Testis (tissue), 3 donors: Measurements from ENCODE around the gene ZBTB43. TPM values are rescaled to one million over a fixed set of nuclear protein-coding genes. Genes with fewer than 3 reads are reported as not detected.
A peak's percentile ranks its signal among the peaks of the same experiment; 100 is the strongest.

Experiments
- DNase-seq: peaks from one replicate; pipeline ENCODE4 v3.0.0-alpha.2; 2019
- H3K27ac ChIP-seq, 2 donors: fragments of 200-600 bp; sonication (generic); one replicate each; pipeline ENCODE4 v1.5.1; 2019
- H3K27me3 ChIP-seq: fragments of 200-600 bp; sonication (generic); one replicate; pipeline ENCODE4 v1.5.1; 2019
- H3K36me3 ChIP-seq: fragments of 200-600 bp; sonication (generic); one replicate; pipeline ENCODE4 v1.5.1; 2017; ENCODE audit warnings: low read depth; ENCODE audit errors: missing control alignments
- H3K4me1 ChIP-seq: fragments of 200-600 bp; sonication (generic); one replicate; pipeline ENCODE4 v1.5.1; 2019
- H3K4me3 ChIP-seq, 2 donors: fragments of 200-600 bp; sonication (generic); one replicate each; pipeline ENCODE4 v1.5.1; 2017 to 2019
- H3K9me3 ChIP-seq: fragments of 200-600 bp; sonication (generic); one replicate; pipeline ENCODE4 v1.5.1; 2017
- CTCF ChIP-seq, 3 experiments: fragments of 450-650 bp in 2 of 3; fragments of 200-600 bp in 1 of 3; sonication (generic) in 1 of 3; IDR thresholded peaks; one replicate each; pipeline ENCODE4 v1.5.1; 2016 to 2019; ENCODE audit warnings: antibody characterized with exemption in 3 of 3, mild to moderate bottlenecking in 2 of 3, moderate library complexity in 1 of 3
- POLR2A ChIP-seq: fragments of 450-650 bp; IDR thresholded peaks from one replicate; pipeline ENCODE4 v1.6.1; 2017; ENCODE audit warnings: antibody characterized with exemption, mild to moderate bottlenecking, moderate library complexity
- WGBS, 2 donors: methylation state at CpG; one replicate each; pipeline ENCODE4 v1.1.5; 2018; 5-methylcytosine and 5-hydroxymethylcytosine counted together
- intact Hi-C: fragments of 100-400 bp; cut with DNase I; formaldehyde crosslinking; loops from one replicate; pipeline ENCODE4 v1.15.1; 2023; ENCODE audit warnings: low total_unique reads
- polyA plus RNA-seq: library from polyadenylated mRNA; stranded (reverse); fragments of 350-450 nt; fragmentation: Illumina TruSeq; extraction: RNeasy Lipid Tissue Mini Kit (QIAGEN cat#74804); gene quantifications from one replicate; pipeline ENCODE4 v1.2.3, GENCODE V29; 2014; ENCODE audit warnings: low read depth, low replicate concordance; ENCODE audit not compliant: insufficient read depth
- total RNA-seq, 2 donors: library from RNA; depleted of rRNA; stranded (reverse); fragments of >200 nt; gene quantifications; one replicate each; pipeline ENCODE4 v1.2.3, GENCODE V29; 2016

The ZBTB43 gene
- total and polyA plus RNA-seq, 3 donors from 2014 or later, result 32.7 to 40.6 (median 40.3) TPM

GRCh38 chr9:126758916-126759585 lies 45.8 kb upstream of the ZBTB43 start:
- intact Hi-C loops, result no loop called here
- H3K9me3 ChIP-seq, result no peaks in the 10 kb centered on the region

GRCh38 chr9:126761274-126761673 lies 43.6 kb upstream of the ZBTB43 start:
- no peaks in the 10 kb centered on the region for H3K4me1 ChIP-seq
- H3K4me3 ChIP-seq, result no peak overlapping the region
- H3K9me3 ChIP-seq, result no peaks in the 10 kb centered on the region
- DNase-seq, result no peak
- H3K27me3 ChIP-seq, result no peaks in the 10 kb centered on the region
- 59 to 62% methylated on average over 8 of the region's 8 CpGs for WGBS, 2 donors
- TF ChIP-seq POLR2A (no peak), CTCF (IDR thresholded peaks at IDR 0.05) (no peak)
- H3K36me3 ChIP-seq, result no peaks in the 10 kb centered on the region
- no peak overlapping the region for H3K27ac ChIP-seq
- intact Hi-C loops, result no loop called here

More at GRCh38 chr9:126758916-126759585, 45.8 kb upstream of the ZBTB43 start:
- TF ChIP-seq CTCF (IDR thresholded peaks at IDR 0.05), result no peak
- TF ChIP-seq POLR2A, result no peak
- H3K27ac ChIP-seq, result no peak overlapping the region
- H3K36me3 ChIP-seq, result no peaks in the 10 kb centered on the region
- no peaks in the 10 kb centered on the region for H3K4me1 ChIP-seq
- no peaks in the 10 kb centered on the region for H3K27me3 ChIP-seq
- no peak for DNase-seq
- no peak overlapping the region for H3K4me3 ChIP-seq
- WGBS, 2 donors, result 65 to 77% methylated on average over 3 to 7 of the region's 7 CpGs

GRCh38 chr9:126763130-126763764 lies 41.6 kb upstream of the ZBTB43 start:
- Histone ChIP-seq H3K27me3 (no peaks in the 10 kb centered on the region), H3K9me3 (no peaks in the 10 kb centered on the region), H3K36me3 (no peaks in the 10 kb centered on the region), H3K4me1 (no peaks in the 10 kb centered on the region), H3K27ac (no peak overlapping the region), H3K4me3 (no peak overlapping the region)
- WGBS, 2 donors, result 39 to 61% methylated on average over 7 of the region's 7 CpGs
- intact Hi-C loops, result no loop called here
- DNase-seq, result peak; percentile 64
- TF ChIP-seq CTCF (IDR thresholded peaks at IDR 0.05) (no peak), POLR2A (no peak)

GRCh38 chr9:126773004-126773607 lies 31.7 kb upstream of the ZBTB43 start:
- Histone ChIP-seq H3K4me1 (no peaks in the 10 kb centered on the region), H3K4me3 (no peak overlapping the region), H3K36me3 (no peaks in the 10 kb centered on the region), H3K27me3 (no peaks in the 10 kb centered on the region), H3K27ac (no peak overlapping the region), H3K9me3 (no peaks in the 10 kb centered on the region)
- no peak for DNase-seq
- WGBS, 2 donors, result 62 to 69% methylated on average over 11 to 14 of the region's 14 CpGs
- intact Hi-C loops, result loop anchor here (5.0 kb wide), 1 partner anchor 1599 kb away; the partner anchor contains the start of gene URM1
- TF ChIP-seq CTCF (IDR thresholded peaks at IDR 0.05) (peak in 1 of 3 experiments; percentile 21), POLR2A (no peak)
